Upper lobe of right lung (tissue), 1 donor: ENCODE results near the gene DLX2. TPM values are rescaled to one million over a fixed set of nuclear protein-coding genes. Genes with fewer than 3 reads are reported as not detected.

ENCODE experiments used
- ATAC-seq: fragments of 200-7000 bp; cut with Tn5 transposase; one replicate; pipeline ENCODE4 v1.9.1; 2020; ENCODE audit warnings: mild to moderate bottlenecking, moderate library complexity
- DNase-seq: peaks from one replicate; pipeline ENCODE4 v3.0.0-alpha.2; 2020
- H3K27ac ChIP-seq: fragments of 200-600 bp; one replicate; pipeline ENCODE4 v1.8.0; 2022
- H3K27me3 ChIP-seq: fragments of 200-600 bp; one replicate; pipeline ENCODE4 v1.8.0; 2022; ENCODE audit warnings: mild to moderate bottlenecking
- H3K36me3 ChIP-seq: fragments of 200-600 bp; one replicate; pipeline ENCODE4 v1.8.0; 2022
- H3K4me1 ChIP-seq: fragments of 200-600 bp; one replicate; pipeline ENCODE4 v1.8.0; 2022
- H3K4me3 ChIP-seq: fragments of 200-600 bp; one replicate; pipeline ENCODE4 v1.8.0; 2022; ENCODE audit warnings: mild to moderate bottlenecking
- H3K9me3 ChIP-seq: fragments of 200-600 bp; one replicate; pipeline ENCODE4 v1.8.0; 2022
- intact Hi-C: fragments of 100-400 bp; cut with DNase I; formaldehyde crosslinking; loops from one replicate; pipeline ENCODE4 v1.11.0; 2022
- total RNA-seq: library from RNA; stranded (reverse); fragmentation: NEBNext Ultra II Directional; extraction: Animal tissue kit (Norgen Biotek cat#: 25700); gene quantifications from one replicate; pipeline ENCODE4 v1.2.1, GENCODE V29; 2021
- TF ChIP-seq, protein P1 (sequence below): fragments of 200-600 bp; IDR thresholded peaks from one replicate; pipeline ENCODE4 v1.8.0; 2022; ENCODE audit warnings: antibody characterized with exemption
- donor health status: DM: no; HTN: yes; CAD: no; lungs with severe emphysema.

DLX2 gene
- total RNA-seq, 1 donor from 2014 or later = not detected

DNA sequence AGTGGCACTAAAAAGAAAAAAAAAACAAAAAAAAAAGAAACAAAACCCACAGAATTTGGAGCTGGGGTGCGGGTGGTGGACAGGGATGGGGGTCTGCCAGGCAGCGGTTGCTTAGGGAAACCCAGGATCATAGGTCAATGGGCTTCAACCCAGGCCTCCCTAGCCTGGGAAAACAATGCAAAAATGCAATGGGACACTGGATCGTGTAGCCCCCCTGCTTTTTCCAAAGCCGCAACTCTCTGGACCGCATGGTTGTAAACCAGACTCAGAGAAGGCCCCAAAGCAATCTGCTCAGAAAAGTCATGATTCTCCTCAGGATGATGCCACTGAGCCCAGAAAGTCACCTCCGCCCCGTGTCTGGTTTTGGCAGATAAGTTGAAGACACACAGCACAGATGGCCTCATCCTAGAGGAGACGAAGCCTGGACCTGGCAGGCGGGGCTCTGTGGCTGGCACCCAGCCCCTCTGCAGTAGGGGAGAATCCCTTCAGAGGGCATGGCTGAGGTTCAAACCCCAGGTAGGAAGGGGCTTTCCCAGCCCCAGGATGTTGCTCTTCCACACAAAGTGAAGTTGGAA is 5.1 kb downstream of the DLX2 start:
- intact Hi-C loops = no loop called here
- peaks cover 100% of the 10 kb centered on the region for H3K27me3 ChIP-seq
- DNase-seq (no peak), ATAC-seq (no peak)
- no peaks in the 10 kb centered on the region for H3K36me3 ChIP-seq
- no peaks in the 10 kb centered on the region for H3K9me3 ChIP-seq
- peaks cover 62% of the 10 kb centered on the region for H3K4me1 ChIP-seq
- no peak overlapping the region for H3K27ac ChIP-seq
- TF ChIP-seq, protein P1, sequence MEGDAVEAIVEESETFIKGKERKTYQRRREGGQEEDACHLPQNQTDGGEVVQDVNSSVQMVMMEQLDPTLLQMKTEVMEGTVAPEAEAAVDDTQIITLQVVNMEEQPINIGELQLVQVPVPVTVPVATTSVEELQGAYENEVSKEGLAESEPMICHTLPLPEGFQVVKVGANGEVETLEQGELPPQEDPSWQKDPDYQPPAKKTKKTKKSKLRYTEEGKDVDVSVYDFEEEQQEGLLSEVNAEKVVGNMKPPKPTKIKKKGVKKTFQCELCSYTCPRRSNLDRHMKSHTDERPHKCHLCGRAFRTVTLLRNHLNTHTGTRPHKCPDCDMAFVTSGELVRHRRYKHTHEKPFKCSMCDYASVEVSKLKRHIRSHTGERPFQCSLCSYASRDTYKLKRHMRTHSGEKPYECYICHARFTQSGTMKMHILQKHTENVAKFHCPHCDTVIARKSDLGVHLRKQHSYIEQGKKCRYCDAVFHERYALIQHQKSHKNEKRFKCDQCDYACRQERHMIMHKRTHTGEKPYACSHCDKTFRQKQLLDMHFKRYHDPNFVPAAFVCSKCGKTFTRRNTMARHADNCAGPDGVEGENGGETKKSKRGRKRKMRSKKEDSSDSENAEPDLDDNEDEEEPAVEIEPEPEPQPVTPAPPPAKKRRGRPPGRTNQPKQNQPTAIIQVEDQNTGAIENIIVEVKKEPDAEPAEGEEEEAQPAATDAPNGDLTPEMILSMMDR = no peak
- no peak overlapping the region for H3K4me3 ChIP-seq

DNA sequence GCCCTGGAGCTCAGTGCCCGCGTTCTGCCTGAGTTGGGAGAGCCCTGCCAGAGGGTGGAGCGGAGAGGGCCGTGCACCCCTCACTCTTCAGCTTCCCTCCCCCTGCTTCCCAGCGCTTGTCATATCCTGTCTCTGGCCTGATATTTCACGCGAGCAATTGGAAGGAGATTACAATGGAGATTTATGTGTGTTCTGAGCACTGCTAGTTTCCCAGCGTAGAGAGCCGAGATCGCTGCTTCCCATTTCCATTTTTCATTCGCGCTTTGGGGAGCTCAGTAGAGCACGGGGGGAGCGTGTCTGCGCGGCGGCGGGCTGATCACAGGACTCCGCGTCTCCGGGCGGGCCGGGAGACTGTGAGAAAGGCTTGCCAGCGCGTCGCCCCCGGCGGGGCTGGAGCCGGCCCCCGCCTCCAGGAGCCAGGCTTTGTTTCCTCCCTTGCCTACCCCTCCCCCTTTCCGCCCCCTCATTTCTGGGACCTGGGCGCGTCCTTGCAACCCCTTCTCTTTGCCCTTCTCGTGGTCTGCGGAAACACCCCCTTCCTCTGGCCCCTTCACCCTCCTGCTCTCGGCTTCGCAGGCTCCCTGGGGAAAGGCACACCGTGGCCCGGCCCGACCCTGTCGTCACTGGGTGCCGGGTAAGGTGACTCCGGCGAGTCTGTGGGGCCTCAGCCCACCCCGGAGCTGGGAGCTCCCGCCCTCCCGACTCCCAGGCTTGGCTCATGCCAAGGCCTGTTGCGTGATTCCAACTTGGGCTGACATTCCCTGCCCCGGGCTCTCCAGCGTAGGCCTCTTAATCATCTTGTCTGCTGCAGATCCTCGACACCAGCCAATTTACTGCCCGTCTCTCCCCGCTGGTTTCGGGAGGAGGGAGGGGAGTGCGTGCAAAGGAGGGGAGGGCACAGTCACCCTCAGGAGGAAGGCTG is 5.8 kb downstream of the DLX2 start:
- H3K27me3 ChIP-seq = peaks cover 100% of the 10 kb centered on the region
- peaks cover 55% of the 10 kb centered on the region for H3K4me1 ChIP-seq
- H3K4me3 ChIP-seq = peak overlapping the region; percentile 23
- no peaks in the 10 kb centered on the region for H3K9me3 ChIP-seq
- ATAC-seq (peak; percentile 12), DNase-seq (no peak)
- TF ChIP-seq, protein P1 = no peak
- intact Hi-C loops = no loop called here
- H3K36me3 ChIP-seq = no peaks in the 10 kb centered on the region
- no peak overlapping the region for H3K27ac ChIP-seq

DNA sequence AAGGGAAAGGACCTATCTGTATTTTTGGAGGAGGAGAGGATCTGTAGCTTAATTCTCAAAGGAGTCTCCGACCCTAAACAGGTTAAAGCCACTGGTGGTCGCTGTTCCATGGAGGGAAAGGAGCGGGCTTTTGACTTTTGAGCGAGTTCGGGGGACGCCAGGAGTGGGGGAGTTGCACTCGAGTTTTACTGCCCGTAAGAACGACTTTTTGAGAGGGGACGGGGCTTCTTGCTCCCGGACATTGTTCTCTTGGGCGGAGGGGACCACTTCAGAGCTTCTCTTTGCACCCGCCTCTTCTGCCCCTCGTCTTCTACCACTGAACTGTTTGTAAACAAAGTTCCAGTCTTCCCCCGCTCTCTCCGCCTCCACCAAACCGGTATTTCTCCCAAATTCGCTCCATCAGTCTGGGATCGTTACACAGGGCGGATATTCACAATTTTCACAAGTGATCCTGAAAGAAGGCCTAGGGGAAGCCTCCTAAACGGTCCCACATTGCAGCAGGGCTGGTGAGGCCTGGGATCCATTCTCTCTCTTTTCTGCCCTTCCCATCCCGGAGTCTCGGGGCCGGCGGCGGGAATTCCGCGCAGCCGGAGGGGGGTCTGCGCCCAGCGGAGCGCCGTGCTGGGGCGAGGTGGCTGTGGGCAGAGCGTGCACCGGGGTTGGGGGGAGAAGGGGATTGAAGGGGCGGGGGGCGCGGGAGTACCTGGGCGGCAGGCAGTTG is 6.6 kb downstream of the DLX2 start:
- H3K27me3 ChIP-seq = peaks cover 100% of the 10 kb centered on the region
- DNase-seq (no peak), ATAC-seq (no peak)
- H3K4me3 ChIP-seq = peak overlapping the region; percentile 39
- TF ChIP-seq, protein P1 = no peak
- intact Hi-C loops = no loop called here
- H3K27ac ChIP-seq = no peak overlapping the region
- peaks cover 50% of the 10 kb centered on the region for H3K4me1 ChIP-seq
- no peaks in the 10 kb centered on the region for H3K36me3 ChIP-seq
- no peaks in the 10 kb centered on the region for H3K9me3 ChIP-seq

DNA sequence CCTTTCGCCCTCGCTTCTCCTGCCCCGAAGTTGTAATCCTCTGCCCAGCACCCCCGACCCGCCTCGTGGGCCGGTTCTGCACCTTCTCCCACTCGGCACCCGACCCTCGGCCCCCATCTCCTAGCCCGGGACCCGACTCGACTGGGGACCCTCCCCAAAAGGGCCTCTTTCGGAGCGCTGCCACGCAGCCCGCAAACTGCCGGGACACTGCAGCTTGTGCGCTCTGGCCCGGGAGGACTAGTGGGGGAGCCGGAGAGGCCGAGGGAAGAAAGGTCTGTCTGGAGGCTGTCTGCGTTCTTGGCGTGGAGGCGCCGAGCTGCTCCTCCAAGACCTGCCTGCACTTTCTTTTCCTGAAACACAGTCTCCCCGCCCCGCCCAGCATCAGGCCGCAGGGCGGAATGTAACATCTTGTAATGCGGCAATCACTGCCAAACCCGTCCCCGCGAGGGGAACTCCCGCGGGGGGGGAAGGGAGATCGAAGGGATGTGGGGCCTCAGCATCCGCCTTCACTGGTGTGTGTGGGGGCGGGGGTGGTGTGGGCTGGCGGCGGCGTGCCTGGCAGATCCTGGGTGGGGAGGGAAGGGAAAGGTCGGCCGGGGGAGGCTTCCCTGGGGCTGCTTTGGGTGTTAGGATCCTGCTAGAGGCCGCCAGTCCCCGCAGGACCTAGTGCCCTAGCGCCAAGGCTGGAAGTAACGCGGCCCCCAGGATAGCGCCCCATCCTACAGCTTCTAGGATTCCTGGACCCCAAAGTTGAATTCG is 7.4 kb downstream of the DLX2 start:
- Histone ChIP-seq H3K36me3 (no peaks in the 10 kb centered on the region), H3K9me3 (no peaks in the 10 kb centered on the region), H3K27ac (no peak overlapping the region), H3K4me3 (peak overlapping the region; percentile 39), H3K4me1 (peaks cover 49% of the 10 kb centered on the region), H3K27me3 (peaks cover 100% of the 10 kb centered on the region)
- intact Hi-C loops = no loop called here
- peak; percentile 66 for ATAC-seq
- DNase-seq = no peak
- TF ChIP-seq, protein P1 = no peak
